ENCODE measurements around the gene TAB2. TPM values are rescaled to one million over a fixed set of nuclear protein-coding genes. Genes with fewer than 3 reads are reported as not detected.

The TAB2 gene
- polyA plus RNA-seq, 2 of the 4 experiments (the other 2 are of a cell fraction), result 23.0 to 49.0 TPM

DNA sequence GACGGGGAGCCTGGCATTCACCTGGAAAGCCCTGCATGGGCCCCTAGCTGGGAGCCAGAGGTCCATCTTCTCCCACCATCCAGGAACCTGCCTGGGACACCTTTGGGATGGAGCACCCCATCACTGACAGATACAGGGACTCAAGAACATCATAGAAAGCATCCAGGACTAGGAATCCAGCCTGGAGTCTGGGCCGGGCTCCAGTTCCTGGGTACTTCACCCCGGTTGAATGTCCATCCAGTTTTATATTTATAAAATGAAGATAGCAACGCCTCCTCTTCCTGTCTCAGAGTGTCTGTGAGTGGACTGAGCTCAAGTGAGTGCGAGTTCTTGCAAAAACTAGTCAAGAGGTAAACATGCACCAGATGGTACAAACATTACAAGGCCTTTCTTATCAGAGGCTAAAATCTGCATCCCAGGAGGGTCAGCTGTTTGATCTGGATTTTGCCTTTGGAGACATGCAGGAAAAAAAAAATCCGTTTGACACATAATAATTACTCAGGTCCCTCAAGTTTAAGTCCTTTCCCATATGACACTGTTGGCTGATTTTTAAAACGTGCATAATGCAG, 139.9 kb downstream of the TAB2 start:
- CTCF ChIA-PET, result no interaction called here
- Histone ChIP-seq H3K27ac (no peak overlapping the region), H3K9me3 (no peaks in the 10 kb centered on the region), H3K4me1 (peaks cover 3% of the 10 kb centered on the region; the same call in 1 of the 3 replicates), H3K4me2 (no peak overlapping the region), H3K4me3 (no peak overlapping the region)
- DNase-seq (ENCODE audit: low read depth in 1 of 2, low spot score in 1 of 2) (no peak), ATAC-seq (no peak), FAIRE-seq (no peak)
- TF ChIP-seq EHF (CRISPR knock-in tag; IDR thresholded peaks at IDR 0.05), result no peak
- no peak for TF ChIP-seq ZFP36 (IDR thresholded peaks at IDR 0.05; ENCODE audit: borderline replicate concordance, partially characterized antibody)
- TF ChIP-seq CHD2 (IDR thresholded peaks at IDR 0.05; ENCODE audit: low read length, partially characterized antibody), result no peak
- TF ChIP-seq, protein P1, sequence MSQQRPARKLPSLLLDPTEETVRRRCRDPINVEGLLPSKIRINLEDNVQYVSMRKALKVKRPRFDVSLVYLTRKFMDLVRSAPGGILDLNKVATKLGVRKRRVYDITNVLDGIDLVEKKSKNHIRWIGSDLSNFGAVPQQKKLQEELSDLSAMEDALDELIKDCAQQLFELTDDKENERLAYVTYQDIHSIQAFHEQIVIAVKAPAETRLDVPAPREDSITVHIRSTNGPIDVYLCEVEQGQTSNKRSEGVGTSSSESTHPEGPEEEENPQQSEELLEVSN (IDR thresholded peaks at IDR 0.05; ENCODE audit: borderline replicate concordance, low read depth), result no peak
- TF ChIP-seq SREBF2 (IDR thresholded peaks at IDR 0.05), result no peak
- TF ChIP-seq, protein P2, sequence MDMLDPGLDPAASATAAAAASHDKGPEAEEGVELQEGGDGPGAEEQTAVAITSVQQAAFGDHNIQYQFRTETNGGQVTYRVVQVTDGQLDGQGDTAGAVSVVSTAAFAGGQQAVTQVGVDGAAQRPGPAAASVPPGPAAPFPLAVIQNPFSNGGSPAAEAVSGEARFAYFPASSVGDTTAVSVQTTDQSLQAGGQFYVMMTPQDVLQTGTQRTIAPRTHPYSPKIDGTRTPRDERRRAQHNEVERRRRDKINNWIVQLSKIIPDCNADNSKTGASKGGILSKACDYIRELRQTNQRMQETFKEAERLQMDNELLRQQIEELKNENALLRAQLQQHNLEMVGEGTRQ (IDR thresholded peaks at IDR 0.05), result no peak
- TF ChIP-seq ESRRA (IDR thresholded peaks at IDR 0.05; ENCODE audit: borderline replicate concordance, low read length), result no peak
- TF ChIP-seq, protein P3, sequence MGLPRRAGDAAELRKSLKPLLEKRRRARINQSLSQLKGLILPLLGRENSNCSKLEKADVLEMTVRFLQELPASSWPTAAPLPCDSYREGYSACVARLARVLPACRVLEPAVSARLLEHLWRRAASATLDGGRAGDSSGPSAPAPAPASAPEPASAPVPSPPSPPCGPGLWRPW (IDR thresholded peaks at IDR 0.05), result no peak
- TF ChIP-seq ATOH8 (CRISPR knock-in tag; IDR thresholded peaks at IDR 0.05; ENCODE audit: low read depth), result no peak
- TF ChIP-seq, protein P4, sequence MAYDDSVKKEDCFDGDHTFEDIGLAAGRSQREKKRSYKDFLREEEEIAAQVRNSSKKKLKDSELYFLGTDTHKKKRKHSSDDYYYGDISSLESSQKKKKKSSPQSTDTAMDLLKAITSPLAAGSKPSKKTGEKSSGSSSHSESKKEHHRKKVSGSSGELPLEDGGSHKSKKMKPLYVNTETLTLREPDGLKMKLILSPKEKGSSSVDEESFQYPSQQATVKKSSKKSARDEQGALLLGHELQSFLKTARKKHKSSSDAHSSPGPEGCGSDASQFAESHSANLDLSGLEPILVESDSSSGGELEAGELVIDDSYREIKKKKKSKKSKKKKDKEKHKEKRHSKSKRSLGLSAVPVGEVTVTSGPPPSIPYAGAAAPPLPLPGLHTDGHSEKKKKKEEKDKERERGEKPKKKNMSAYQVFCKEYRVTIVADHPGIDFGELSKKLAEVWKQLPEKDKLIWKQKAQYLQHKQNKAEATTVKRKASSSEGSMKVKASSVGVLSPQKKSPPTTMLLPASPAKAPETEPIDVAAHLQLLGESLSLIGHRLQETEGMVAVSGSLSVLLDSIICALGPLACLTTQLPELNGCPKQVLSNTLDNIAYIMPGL (CRISPR knock-in tag; IDR thresholded peaks at IDR 0.05; ENCODE audit: borderline replicate concordance), result no peak
- POLR2A ChIA-PET, result no interaction called here
- 61% methylated on average over 6 of the region's 7 CpGs for WGBS (ENCODE audit: missing lambda C conversion rate)

DNA sequence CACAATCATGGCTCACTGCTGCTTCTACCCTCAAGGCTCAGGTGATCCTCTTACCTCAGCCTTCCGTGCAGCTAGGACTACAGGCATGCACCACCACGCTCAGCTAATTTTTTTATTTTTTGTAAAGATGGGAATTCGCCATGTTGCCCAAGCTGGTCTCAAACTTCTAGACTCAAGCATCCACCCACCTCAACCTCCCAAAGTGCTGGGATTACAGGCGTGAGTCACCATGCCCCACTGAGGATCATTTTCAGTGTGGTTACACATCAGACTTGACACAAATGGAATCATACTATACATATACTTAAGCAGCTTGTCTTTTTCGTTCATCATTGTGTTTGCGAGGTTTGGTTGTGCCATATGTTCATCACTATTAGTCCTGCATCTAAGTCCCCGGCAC, 140.7 kb downstream of the TAB2 start:
- TF ChIP-seq, protein P5, sequence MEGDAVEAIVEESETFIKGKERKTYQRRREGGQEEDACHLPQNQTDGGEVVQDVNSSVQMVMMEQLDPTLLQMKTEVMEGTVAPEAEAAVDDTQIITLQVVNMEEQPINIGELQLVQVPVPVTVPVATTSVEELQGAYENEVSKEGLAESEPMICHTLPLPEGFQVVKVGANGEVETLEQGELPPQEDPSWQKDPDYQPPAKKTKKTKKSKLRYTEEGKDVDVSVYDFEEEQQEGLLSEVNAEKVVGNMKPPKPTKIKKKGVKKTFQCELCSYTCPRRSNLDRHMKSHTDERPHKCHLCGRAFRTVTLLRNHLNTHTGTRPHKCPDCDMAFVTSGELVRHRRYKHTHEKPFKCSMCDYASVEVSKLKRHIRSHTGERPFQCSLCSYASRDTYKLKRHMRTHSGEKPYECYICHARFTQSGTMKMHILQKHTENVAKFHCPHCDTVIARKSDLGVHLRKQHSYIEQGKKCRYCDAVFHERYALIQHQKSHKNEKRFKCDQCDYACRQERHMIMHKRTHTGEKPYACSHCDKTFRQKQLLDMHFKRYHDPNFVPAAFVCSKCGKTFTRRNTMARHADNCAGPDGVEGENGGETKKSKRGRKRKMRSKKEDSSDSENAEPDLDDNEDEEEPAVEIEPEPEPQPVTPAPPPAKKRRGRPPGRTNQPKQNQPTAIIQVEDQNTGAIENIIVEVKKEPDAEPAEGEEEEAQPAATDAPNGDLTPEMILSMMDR (IDR thresholded peaks at IDR 0.05), result no peak
- TF ChIP-seq ZNF302 (CRISPR knock-in tag; IDR thresholded peaks at IDR 0.05) (no peak), MAX (IDR thresholded peaks at IDR 0.05) (no peak), FOSB (CRISPR knock-in tag; IDR thresholded peaks at IDR 0.05) (no peak), TFCP2L1 (CRISPR knock-in tag; IDR thresholded peaks at IDR 0.05) (no peak), HEYL (CRISPR knock-in tag; IDR thresholded peaks at IDR 0.05) (no peak), SREBF2 (IDR thresholded peaks at IDR 0.05) (no peak), ZSCAN20 (CRISPR knock-in tag; IDR thresholded peaks at IDR 0.05) (no peak), TP53 (CRISPR knock-in tag; IDR thresholded peaks at IDR 0.05) (no peak), ATOH8 (CRISPR knock-in tag; IDR thresholded peaks at IDR 0.05; ENCODE audit: low read depth) (no peak), ELK1 (IDR thresholded peaks at IDR 0.05; ENCODE audit: low read depth, low read length) (no peak), MYC (IDR thresholded peaks at IDR 0.05; ENCODE audit: borderline replicate concordance, low read length) (no peak), HOXB5 (CRISPR knock-in tag; IDR thresholded peaks at IDR 0.05) (no peak), RNF2 (IDR thresholded peaks at IDR 0.05; ENCODE audit: borderline replicate concordance, low read depth) (no peak), NFE2L2 (conservative IDR thresholded peaks at IDR 0.05; ENCODE audit: low read length) (no peak)
- TF ChIP-seq, protein P4 (CRISPR knock-in tag; IDR thresholded peaks at IDR 0.05; ENCODE audit: borderline replicate concordance), result no peak
- TF ChIP-seq, protein P3 (IDR thresholded peaks at IDR 0.05), result no peak
- 70% methylated on average over 7 of the region's 7 CpGs for WGBS (ENCODE audit: missing lambda C conversion rate)
- Histone ChIP-seq H3K4me3 (no peak overlapping the region), H3K9me3 (no peaks in the 10 kb centered on the region), H3K4me1 (peaks cover 3% of the 10 kb centered on the region; the same call in 1 of the 3 replicates), H3K27ac (no peak overlapping the region), H3K4me2 (no peak overlapping the region)
- FAIRE-seq, result no peak
- ATAC-seq, result no peak
- ChIA-PET POLR2A (no interaction called here), CTCF (interaction anchor here (1.1 to 1.3 kb wide), 2 partner anchors 17 to 26 kb away, joined by 3 to 5 read pairs; no protein-coding TSS in a partner anchor)
- DNase-seq (ENCODE audit: low read depth in 1 of 2, low spot score in 1 of 2), result no peak
